Adrenal gland (tissue), 12 donors: ENCODE measurements around the gene MGAT2. TPM values are rescaled to one million over a fixed set of nuclear protein-coding genes. Genes with fewer than 3 reads are reported as not detected.

Source experiments
- DNase-seq, 7 donors: peaks; one replicate each; pipeline ENCODE4 v3.0.0-alpha.2; 2019 to 2020
- H3K27ac ChIP-seq, 5 donors: fragments of 200-600 bp; sonication (generic) in 4 of 5; 1 replicate in 3 of 5; 2 replicates in 2 of 5; pipeline versions ENCODE4 v1.5.1 to v1.8.0; 2016 to 2020; ENCODE audit warnings: mild to moderate bottlenecking in 1 of 5
- H3K27me3 ChIP-seq: fragments of 200-600 bp; 2 replicates; pipeline ENCODE4 v1.8.0; 2021
- H3K36me3 ChIP-seq, 2 donors: fragments of 200-600 bp; replicated peaks in 1 of 2; 1 replicate in 1 of 2; 2 replicates in 1 of 2; pipeline versions ENCODE4 v1.5.1 to v1.8.0; 2018 to 2022
- H3K4me1 ChIP-seq, 2 donors: fragments of 200-600 bp; replicated peaks in 1 of 2; 1 replicate in 1 of 2; 2 replicates in 1 of 2; pipeline versions ENCODE4 v1.5.1 to v1.8.0; 2018 to 2021
- H3K4me3 ChIP-seq, 4 donors: fragments of 200-600 bp; sonication (generic) in 3 of 4; one replicate each; pipeline ENCODE4 v1.5.1; 2016 to 2018
- H3K9me3 ChIP-seq, 3 donors: fragments of 200-600 bp; sonication (generic) in 1 of 3; replicated peaks in 1 of 3; 1 replicate in 2 of 3; 2 replicates in 1 of 3; pipeline versions ENCODE4 v1.5.1 to v1.8.0; 2016 to 2021
- CTCF ChIP-seq, 6 experiments: fragments of 450-650 bp in 4 of 6; fragments of 200-600 bp in 2 of 6; sonication (generic) in 1 of 6; IDR thresholded peaks; 1 replicate in 5 of 6; 2 replicates in 1 of 6; pipeline versions ENCODE4 v1.5.1 to v1.8.0; 2016 to 2021; ENCODE audit warnings: antibody characterized with exemption in 6 of 6, mild to moderate bottlenecking in 2 of 6, moderate library complexity in 1 of 6
- POLR2A ChIP-seq, 2 donors: fragments of 450-650 bp; IDR thresholded peaks; one replicate each; pipeline ENCODE4 v1.6.1; 2017; ENCODE audit warnings: antibody characterized with exemption in 2 of 2, mild to moderate bottlenecking in 2 of 2, moderate library complexity in 1 of 2
- WGBS, 4 donors: extraction: QIAGEN DNeasy Blood & Tissue Kit in 2 of 4; methylation state at CpG; one replicate each; pipeline versions ENCODE4 v1.1.5 to v1.1.7; 2013 to 2017; 5-methylcytosine and 5-hydroxymethylcytosine counted together
- intact Hi-C, 2 donors: fragments of 100-400 bp; cut with DNase I; formaldehyde crosslinking; loops; one replicate each; pipeline versions ENCODE4 v1.14.1 to v1.15.0; 2022 to 2023
- polyA plus RNA-seq, 3 donors: library from polyadenylated mRNA; stranded (reverse); fragments of 200-250 nt in 2 of 3; fragments of 350-450 nt in 1 of 3; fragmentation: Illumina TruSeq in 1 of 3; extraction: RNeasy Lipid Tissue Mini Kit (QIAGEN cat#74804) in 1 of 3; gene quantifications; one replicate each; pipeline ENCODE4 v1.2.3, GENCODE V29; 2013 to 2014
- total RNA-seq, 9 donors: library from RNA; depleted of rRNA in 4 of 9; stranded (reverse); fragments of >200 nt in 4 of 9; fragments of 120-200 nt in 1 of 9; fragmentation: NEBNext Ultra II Directional in 1 of 9; extraction: Animal tissue kit (Norgen Biotek cat#: 25700) in 1 of 9; gene quantifications; one replicate each; pipeline versions ENCODE4 v1.1.0 to v1.2.4, GENCODE V29; 2013 to 2023
- donor health status: healthy with polysubstance abuse.
- donor health status: Bipolar disorder and iron deficiency.
- donor health status: DM: yes; HTN: yes; CAD: no.
- donor health status: DM: no; HTN: no; CAD: no.
- donor health status: DM: no; HTN: no; CAD: no.
- donor health status: DM: yes; HTN: yes; CAD: no.

The MGAT2 gene
- total and polyA plus RNA-seq, 12 donors = 10.3 to 87.8 (median 48.7) TPM

- peak within 1 kb of the TSS; percentile 64 to 93 (median 81) for H3K4me3 ChIP-seq
- no peaks in the 10 kb centered on the region for H3K36me3 ChIP-seq
- WGBS, 4 donors = 0 to 1% (median 1%) methylated on average over 10 to 77 of the region's 77 CpGs
- no peaks in the 10 kb centered on the region for H3K9me3 ChIP-seq
- TF ChIP-seq CTCF (IDR thresholded peaks at IDR 0.05) (peak in 2 of 6 experiments; percentile 26 to 33), POLR2A (IDR thresholded peaks at IDR 0.05) (peak in 1 of 2 donors; percentile 81)
- peaks cover 14 to 26% of the 10 kb centered on the region in 2 donors for H3K4me1 ChIP-seq
- intact Hi-C loops = no loop called here
- H3K27me3 ChIP-seq = no peaks in the 10 kb centered on the region
- H3K27ac ChIP-seq = peak within 1 kb of the TSS; percentile 92 to 98 (median 95)
- DNase-seq = peak; percentile 84 to 91 (median 85)
These were observed 21.9 kb upstream of the MGAT2 start, which contains the start of gene LRR1 for GRCh38 chr14:49598485-49599300. Gene LRR1 (plus strand): TSS chr14:49598940. CDS start chr14:49599021, 81 bp downstream.

GRCh38 chr14:49607583-49607982, 13.0 kb upstream of the MGAT2 start:
- Histone ChIP-seq H3K27ac (no peak overlapping the region), H3K27me3 (no peaks in the 10 kb centered on the region), H3K36me3 (peaks cover 0 to 2% of the 10 kb centered on the region in 2 donors), H3K4me3 (no peak overlapping the region), H3K9me3 (no peaks in the 10 kb centered on the region), H3K4me1 (no peaks in the 10 kb centered on the region)
- intact Hi-C loops = no loop called here
- 90 to 98% (median 97%) methylated on average over 6 of the region's 6 CpGs for WGBS, 4 donors
- no peak for TF ChIP-seq POLR2A (IDR thresholded peaks at IDR 0.05)
- TF ChIP-seq CTCF (IDR thresholded peaks at IDR 0.05) = no peak
- DNase-seq = no peak

GRCh38 chr14:49612251-49612650, 8.3 kb upstream of the MGAT2 start:
- H3K4me3 ChIP-seq = no peak overlapping the region
- H3K4me1 ChIP-seq = no peaks in the 10 kb centered on the region
- no peak overlapping the region for H3K27ac ChIP-seq
- no peak for DNase-seq
- H3K27me3 ChIP-seq = no peaks in the 10 kb centered on the region
- no peaks in the 10 kb centered on the region for H3K9me3 ChIP-seq
- WGBS, 4 donors = 93 to 95% (median 94%) methylated on average over 4 of the region's 4 CpGs
- intact Hi-C loops = no loop called here
- TF ChIP-seq CTCF (IDR thresholded peaks at IDR 0.05) (no peak), POLR2A (IDR thresholded peaks at IDR 0.05) (no peak)
- no peaks in the 10 kb centered on the region for H3K36me3 ChIP-seq

- Histone ChIP-seq H3K9me3 (no peaks in the 10 kb centered on the region), H3K4me3 (no peak overlapping the region), H3K27ac (no peak overlapping the region), H3K4me1 (no peaks in the 10 kb centered on the region), H3K27me3 (no peaks in the 10 kb centered on the region), H3K36me3 (peaks cover 0 to 1% of the 10 kb centered on the region in 2 donors)
- TF ChIP-seq CTCF (IDR thresholded peaks at IDR 0.05) (no peak), POLR2A (IDR thresholded peaks at IDR 0.05) (no peak)
- no peak for DNase-seq
- intact Hi-C loops = no loop called here
- 87 to 91% (median 90%) methylated on average over 8 of the region's 8 CpGs for WGBS, 4 donors
These were observed 7.9 kb upstream of the MGAT2 start for GRCh38 chr14:49612671-49613070.
